Effector memory CD4-positive, alpha-beta T cell (primary cell): Measurements from ENCODE around the gene BPTF.
"Not testable (repeated sequence)": the region's sequence is repeated elsewhere in the genome, so short reads cannot be mapped to it uniquely, and the experiment has no call there.

Experiments used
- DNase-seq, 3 donors: peaks; one replicate each; pipeline ENCODE4 v3.0.0-alpha.2; 2020
- H3K27ac ChIP-seq: 2 replicates; pipeline ENCODE4 v1.7.0; 2013; ENCODE audit warnings: mild to moderate bottlenecking, low read length, moderate library complexity; ENCODE audit not compliant: insufficient read depth, poor library complexity, severe bottlenecking
- H3K27me3 ChIP-seq: replicated peaks from 2 replicates; pipeline ENCODE4 v1.7.0; 2013; ENCODE audit warnings: mild to moderate bottlenecking, low read length; ENCODE audit not compliant: insufficient read depth, control insufficient read depth, poor library complexity, severe bottlenecking
- H3K36me3 ChIP-seq: 2 replicates; pipeline ENCODE4 v1.7.0; 2013; ENCODE audit warnings: mild to moderate bottlenecking, low read length, moderate library complexity; ENCODE audit not compliant: control insufficient read depth, insufficient read depth
- H3K4me1 ChIP-seq: 2 replicates; pipeline ENCODE4 v1.7.0; 2013; ENCODE audit warnings: low read length, mild to moderate bottlenecking; ENCODE audit not compliant: control insufficient read depth, insufficient read depth, poor library complexity, severe bottlenecking
- H3K4me3 ChIP-seq: 2 replicates; pipeline ENCODE4 v1.7.0; 2013; ENCODE audit warnings: low read length, low read depth, mild to moderate bottlenecking; ENCODE audit not compliant: insufficient read depth, poor library complexity, severe bottlenecking
- H3K9me3 ChIP-seq: 2 replicates; pipeline ENCODE4 v1.7.0; 2013; ENCODE audit warnings: mild to moderate bottlenecking, low read length, moderate library complexity; ENCODE audit not compliant: control insufficient read depth

BPTF gene

DNA sequence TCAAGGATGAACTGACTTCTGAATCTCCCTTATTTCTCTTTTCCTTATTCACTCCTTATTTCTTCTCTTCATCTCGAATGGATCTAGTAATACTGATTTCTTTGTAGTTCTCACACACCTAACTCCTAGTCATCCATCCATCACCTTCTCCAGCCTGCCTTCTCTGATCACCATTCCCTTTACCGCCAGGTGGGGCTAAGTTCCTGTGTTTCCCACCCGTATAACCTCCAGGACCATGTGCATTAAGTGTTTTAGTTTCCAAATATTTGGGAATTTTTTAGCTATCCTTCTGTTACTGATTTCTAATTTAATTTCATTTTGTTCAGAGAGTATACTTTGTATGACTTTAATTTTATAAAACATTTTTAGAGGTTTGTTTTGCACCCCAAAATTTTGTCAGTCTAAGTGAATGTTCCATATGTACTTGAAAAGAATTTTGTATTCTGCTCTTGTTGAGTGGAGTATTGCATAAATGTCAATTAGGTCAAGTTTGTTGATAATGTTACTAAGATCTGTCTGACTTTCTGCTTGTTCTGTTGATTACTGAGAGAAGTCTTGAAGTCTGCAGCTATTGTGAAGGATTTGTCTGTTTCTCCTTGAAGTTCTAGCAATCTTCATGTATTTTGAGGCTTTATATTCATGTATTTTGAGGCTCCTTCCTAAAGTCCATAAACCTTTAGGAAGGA is 8.8 kb downstream of the BPTF start:
- no peaks in the 10 kb centered on the region for H3K27me3 ChIP-seq
- no peak overlapping the region for H3K4me3 ChIP-seq
- H3K27ac ChIP-seq, result no peak overlapping the region
- H3K36me3 ChIP-seq, result no peaks in the 10 kb centered on the region
- no peaks in the 10 kb centered on the region for H3K9me3 ChIP-seq
- peaks cover 21% of the 10 kb centered on the region for H3K4me1 ChIP-seq
- DNase-seq, result no peak

DNA sequence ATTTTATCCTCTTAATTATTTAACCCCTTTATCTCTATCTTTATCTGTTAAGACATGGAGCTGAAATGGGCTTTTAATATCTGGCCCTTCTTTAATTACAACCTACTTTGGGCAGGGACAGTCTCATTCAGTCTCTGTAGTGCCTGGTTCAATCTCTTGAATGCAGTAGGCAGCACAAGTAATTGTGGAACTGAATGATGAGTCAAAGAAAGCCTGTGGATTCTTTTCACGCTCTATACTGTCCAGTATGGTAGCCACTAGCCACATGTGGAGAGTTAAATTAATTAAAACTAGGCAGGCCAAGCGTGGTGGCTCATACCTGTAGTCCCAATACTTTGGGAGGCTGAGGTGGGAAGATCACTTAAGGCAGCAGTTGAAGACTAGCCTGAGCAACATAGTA is 9.3 kb downstream of the BPTF start:
- Histone ChIP-seq H3K4me3 (no peak overlapping the region), H3K36me3 (no peaks in the 10 kb centered on the region), H3K27ac (no peak overlapping the region), H3K27me3 (no peaks in the 10 kb centered on the region), H3K4me1 (peaks cover 15% of the 10 kb centered on the region), H3K9me3 (no peaks in the 10 kb centered on the region)
- no peak for DNase-seq

DNA sequence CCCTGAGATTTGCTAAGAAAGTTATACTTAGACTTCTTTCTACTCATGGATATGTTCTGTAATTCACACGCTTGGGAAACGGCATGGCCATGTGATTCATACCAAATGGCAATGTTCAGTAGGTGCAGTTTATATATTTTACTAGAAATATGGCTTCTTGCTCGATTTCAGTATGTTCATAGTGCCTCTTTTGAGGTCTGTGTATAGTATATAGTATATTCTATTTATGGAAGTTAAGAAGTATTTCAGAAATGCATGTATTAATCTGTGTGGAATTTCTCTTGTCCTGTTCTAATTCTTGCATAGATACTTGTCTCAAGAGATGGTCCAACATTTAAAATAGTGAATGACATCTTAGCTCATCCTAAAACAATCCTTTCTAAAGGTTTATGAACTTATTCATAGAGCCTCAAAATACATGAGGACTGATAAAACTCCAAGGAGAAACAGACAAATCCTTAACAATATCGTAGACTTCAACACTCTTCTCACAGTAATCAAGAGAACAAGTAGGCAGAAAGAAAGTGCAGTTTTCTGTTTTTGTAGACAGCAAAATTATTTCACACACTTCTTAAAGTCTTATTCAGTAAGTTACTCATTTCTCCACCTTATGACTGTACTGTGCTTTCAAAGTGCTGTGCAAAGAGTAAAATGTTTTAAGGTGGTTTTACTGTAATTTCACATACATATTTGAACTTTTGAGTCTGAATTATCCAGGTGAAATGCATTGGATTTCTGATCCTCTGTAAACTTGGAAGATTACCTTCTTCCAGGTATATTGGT is 11.1 kb downstream of the BPTF start:
- Histone ChIP-seq H3K4me1 (peaks cover 10% of the 10 kb centered on the region), H3K4me3 (no peak overlapping the region), H3K9me3 (no peaks in the 10 kb centered on the region), H3K27ac (no peak overlapping the region), H3K27me3 (no peaks in the 10 kb centered on the region), H3K36me3 (no peaks in the 10 kb centered on the region)
- DNase-seq, result no peak

DNA sequence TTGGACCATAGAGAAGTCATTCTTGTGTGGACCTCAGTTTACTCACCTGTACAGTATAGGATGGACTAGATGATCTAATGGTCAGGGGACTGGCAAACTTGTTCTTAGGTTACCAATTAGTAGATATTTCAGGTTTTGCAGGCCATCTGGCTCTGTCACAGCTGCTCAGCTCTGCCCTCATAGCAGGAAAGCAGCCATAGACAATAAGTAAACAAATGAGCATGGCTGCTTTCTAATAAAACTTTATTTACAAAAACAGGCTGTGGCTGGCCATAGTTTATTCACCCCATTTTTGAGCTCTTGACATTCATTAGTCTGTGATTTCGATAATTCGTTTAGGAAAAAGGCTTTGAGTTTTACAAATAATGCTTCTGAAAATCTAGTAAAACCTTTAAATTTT is 12.7 kb downstream of the BPTF start:
- no peaks in the 10 kb centered on the region for H3K36me3 ChIP-seq
- no peak overlapping the region for H3K27ac ChIP-seq
- no peak for DNase-seq
- H3K4me1 ChIP-seq, result peaks cover 10% of the 10 kb centered on the region
- H3K4me3 ChIP-seq, result no peak overlapping the region
- no peaks in the 10 kb centered on the region for H3K9me3 ChIP-seq
- H3K27me3 ChIP-seq, result no peaks in the 10 kb centered on the region

DNA sequence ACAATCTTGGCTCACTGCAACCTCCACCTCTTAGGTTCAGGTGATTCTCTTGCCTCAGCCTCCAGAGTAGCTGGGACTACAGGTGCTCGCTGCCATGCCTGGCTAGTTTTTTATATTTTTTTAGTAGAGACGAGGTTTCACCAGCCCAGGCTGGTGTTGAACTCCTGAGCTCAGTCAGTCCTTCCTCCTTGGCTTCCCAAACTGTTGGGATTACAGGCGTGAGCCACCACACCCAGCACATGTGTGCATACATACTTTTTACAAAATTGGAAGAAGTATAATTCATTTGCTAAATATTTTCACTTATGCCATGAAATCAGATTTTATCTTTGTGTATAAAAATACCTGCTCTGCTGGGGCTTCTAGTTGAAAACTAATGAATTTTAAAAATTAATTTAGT is 13.2 kb downstream of the BPTF start:
- H3K4me3 ChIP-seq, result no peak overlapping the region
- H3K4me1 ChIP-seq, result peaks cover 10% of the 10 kb centered on the region
- no peaks in the 10 kb centered on the region for H3K9me3 ChIP-seq
- DNase-seq, result no peak
- no peaks in the 10 kb centered on the region for H3K36me3 ChIP-seq
- H3K27ac ChIP-seq, result no peak overlapping the region
- H3K27me3 ChIP-seq, result no peaks in the 10 kb centered on the region

DNA sequence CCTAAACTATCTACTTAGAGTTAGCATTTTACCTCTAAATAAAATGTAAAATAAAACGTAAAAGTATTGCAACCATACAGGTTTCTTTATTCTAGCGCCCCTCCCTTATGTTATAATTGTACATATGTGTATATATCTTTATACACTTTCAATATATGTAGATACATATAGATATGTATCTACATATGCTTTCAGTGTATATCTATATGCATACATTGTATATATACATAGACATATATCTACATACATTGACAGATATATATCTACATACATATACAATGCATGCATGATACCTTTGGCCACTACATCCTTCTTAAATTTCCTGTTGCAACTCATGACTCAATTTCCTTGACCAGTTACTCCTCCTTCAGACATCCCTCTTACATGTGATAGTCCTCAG is 16.7 kb downstream of the BPTF start:
- Histone ChIP-seq H3K27me3 (no peaks in the 10 kb centered on the region), H3K9me3 (no peaks in the 10 kb centered on the region), H3K36me3 (no peaks in the 10 kb centered on the region), H3K27ac (no peak overlapping the region), H3K4me3 (no peak overlapping the region), H3K4me1 (no peaks in the 10 kb centered on the region)
- DNase-seq, result no peak

DNA sequence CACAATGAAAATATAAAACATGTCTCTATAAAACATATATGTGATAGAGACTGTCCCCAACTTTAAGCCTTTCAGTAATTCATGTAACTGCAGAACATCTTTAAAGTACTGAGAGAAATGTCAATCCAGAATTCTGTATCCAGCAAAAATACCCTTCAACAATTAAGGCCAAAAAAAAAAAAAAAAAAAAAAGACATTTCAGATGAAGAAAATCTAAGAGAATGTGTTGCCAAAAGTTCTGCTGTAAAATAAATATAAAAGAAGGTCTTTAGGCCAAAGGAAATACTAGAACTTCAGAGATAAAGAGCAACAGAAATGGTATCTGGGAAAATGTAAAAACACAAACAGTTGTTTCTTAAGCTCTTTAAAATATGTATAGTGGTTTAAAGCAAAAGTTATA is 17.3 kb downstream of the BPTF start:
- Histone ChIP-seq H3K27ac (no peak overlapping the region), H3K36me3 (no peaks in the 10 kb centered on the region), H3K4me3 (no peak overlapping the region), H3K4me1 (no peaks in the 10 kb centered on the region), H3K27me3 (no peaks in the 10 kb centered on the region), H3K9me3 (no peaks in the 10 kb centered on the region)
- DNase-seq, result no peak

DNA sequence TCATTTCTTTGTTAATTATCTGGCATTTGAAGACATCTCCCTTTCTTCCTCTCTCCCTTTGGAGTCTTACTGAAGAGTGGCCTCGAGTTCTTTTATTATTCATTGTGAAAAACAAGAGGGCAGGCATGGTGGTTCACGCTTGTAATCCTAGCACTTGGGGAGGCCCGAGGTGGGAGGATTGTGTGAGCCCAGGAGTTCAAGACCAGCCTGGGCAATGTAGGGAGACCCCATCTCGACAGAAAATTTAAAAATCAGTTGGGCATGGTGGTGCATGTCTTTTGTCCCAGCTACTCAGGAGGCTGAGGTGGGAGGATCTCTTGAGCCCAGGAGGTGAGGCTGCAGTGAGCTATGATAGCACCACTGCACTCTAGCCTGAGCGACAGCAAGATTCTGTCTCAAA is 20.1 kb downstream of the BPTF start:
- Histone ChIP-seq H3K36me3 (no peaks in the 10 kb centered on the region), H3K4me3 (no peak overlapping the region), H3K9me3 (no peaks in the 10 kb centered on the region), H3K27me3 (no peaks in the 10 kb centered on the region), H3K27ac (no peak overlapping the region), H3K4me1 (no peaks in the 10 kb centered on the region)
- no peak for DNase-seq

DNA sequence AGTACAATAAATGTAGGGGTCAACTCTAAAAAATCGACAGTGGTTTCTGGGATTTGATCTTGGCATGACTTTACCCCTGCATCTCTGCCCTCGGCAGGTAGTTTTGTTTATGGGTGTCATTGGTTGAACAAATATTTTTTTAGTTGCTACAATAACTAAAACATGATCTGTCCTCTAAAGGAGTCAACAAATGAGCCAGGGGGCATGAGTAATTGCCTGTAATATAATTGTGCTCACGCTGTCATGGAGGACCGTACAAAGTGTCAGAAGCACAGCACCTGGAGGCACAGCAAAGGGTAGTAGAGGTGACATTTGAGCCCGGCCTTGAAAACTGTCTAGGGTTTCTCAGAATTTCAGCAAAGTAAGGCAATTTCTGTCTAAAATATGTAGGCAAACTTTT is 22.9 kb downstream of the BPTF start:
- H3K4me1 ChIP-seq, H3K4me3 ChIP-seq, H3K27me3 ChIP-seq, H3K36me3 ChIP-seq, H3K27ac ChIP-seq, H3K9me3 ChIP-seq, DNase-seq: not testable (repeated sequence)

DNA sequence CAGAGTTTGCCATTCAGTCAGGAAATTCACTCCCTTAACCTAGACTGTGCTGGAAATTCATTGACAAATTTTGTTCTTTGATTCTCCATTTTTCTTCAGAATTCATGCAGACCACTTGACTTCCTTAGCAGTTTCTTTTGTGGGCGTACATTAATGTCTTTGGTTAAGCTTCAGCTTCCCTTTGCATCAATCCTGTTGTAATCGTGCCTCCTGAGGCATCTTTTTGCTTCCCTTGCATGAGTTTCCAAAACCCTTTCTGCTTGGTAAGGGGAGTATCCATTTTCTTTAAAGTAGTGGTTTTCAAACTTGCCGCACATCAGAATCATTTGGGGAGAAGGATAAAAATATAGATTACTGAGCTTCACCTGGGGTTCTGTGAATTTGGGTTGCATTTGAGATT is 23.5 kb downstream of the BPTF start:
- H3K4me1 ChIP-seq, H3K4me3 ChIP-seq, H3K36me3 ChIP-seq, H3K9me3 ChIP-seq, H3K27me3 ChIP-seq, H3K27ac ChIP-seq, DNase-seq: not testable (repeated sequence)
